Small intestine (tissue), 7 donors: Measurements from ENCODE around the gene PEG3. TPM values are rescaled to one million over a fixed set of nuclear protein-coding genes. Genes with fewer than 3 reads are reported as not detected.

ENCODE experiments used
- DNase-seq, 2 donors: peaks; one replicate each; pipeline versions ENCODE4 v3.0.0 to v3.0.0-alpha.2; 2013
- FAIRE-seq: peaks from 2 replicates; lab custom pipeline; 2012; peaks lifted over from hg19 to GRCh38; lab: Jason Lieb, UNC
- H3K27ac ChIP-seq, 3 donors: one replicate each; pipeline ENCODE4 v1.5.1; 2013; ENCODE audit warnings: low read length in 2 of 3, mild to moderate bottlenecking in 2 of 3, control low read depth in 1 of 3, inconsistent platforms in 1 of 3, low read depth in 1 of 3, moderate library complexity in 1 of 3
- H3K27me3 ChIP-seq, 3 donors: one replicate each; pipeline ENCODE4 v1.6.1; 2013; ENCODE audit warnings: low read length in 3 of 3, inconsistent platforms in 1 of 3; ENCODE audit not compliant: control insufficient read depth in 3 of 3, insufficient read depth in 3 of 3
- H3K36me3 ChIP-seq, 3 donors: one replicate each; pipeline ENCODE4 v1.6.1; 2013; ENCODE audit warnings: low read length in 3 of 3, inconsistent platforms in 1 of 3, low read depth in 1 of 3, mild to moderate bottlenecking in 1 of 3, moderate library complexity in 1 of 3; ENCODE audit not compliant: control insufficient read depth in 3 of 3, insufficient read depth in 2 of 3
- H3K4me1 ChIP-seq, 3 donors: one replicate each; pipeline ENCODE4 v1.6.1; 2013; ENCODE audit warnings: low read length in 2 of 3, inconsistent platforms in 1 of 3, low read depth in 1 of 3, mild to moderate bottlenecking in 1 of 3, moderate library complexity in 1 of 3; ENCODE audit not compliant: control insufficient read depth in 3 of 3, insufficient read depth in 2 of 3
- H3K4me3 ChIP-seq, 3 donors: one replicate each; pipeline ENCODE4 v1.5.1; 2013; ENCODE audit warnings: low read length in 3 of 3, control low read depth in 1 of 3, inconsistent platforms in 1 of 3, low read depth in 1 of 3, mild to moderate bottlenecking in 1 of 3, moderate library complexity in 1 of 3
- H3K9me3 ChIP-seq, 2 donors: one replicate each; pipeline ENCODE4 v1.6.1; 2013; ENCODE audit warnings: low read depth in 1 of 2, low read length in 1 of 2; ENCODE audit not compliant: control insufficient read depth in 2 of 2, insufficient read depth in 1 of 2
- WGBS, 3 donors: extraction: QIAGEN DNeasy Blood & Tissue Kit; methylation state at CpG; one replicate each; pipeline ENCODE4 v1.1.7; 2013; 5-methylcytosine and 5-hydroxymethylcytosine counted together
- polyA plus RNA-seq, 4 donors: library from polyadenylated mRNA; stranded (reverse) in 3 of 4; unstranded in 1 of 4; fragments of 200-250 nt in 3 of 4; fragments of 120-200 nt in 1 of 4; gene quantifications; one replicate each; pipeline versions ENCODE4 v1.2.1 to v1.2.3, GENCODE V29; 2013
- donor health status: healthy with polysubstance abuse.
- donor health status: control.
- donor health status: control.
- donor health status: Bipolar disorder and iron deficiency.
- donor health status: healthy.

The PEG3 gene
- polyA plus RNA-seq, 4 donors = 0.27 to 5.9 (median 2.2) TPM; not detected in 1

DNA sequence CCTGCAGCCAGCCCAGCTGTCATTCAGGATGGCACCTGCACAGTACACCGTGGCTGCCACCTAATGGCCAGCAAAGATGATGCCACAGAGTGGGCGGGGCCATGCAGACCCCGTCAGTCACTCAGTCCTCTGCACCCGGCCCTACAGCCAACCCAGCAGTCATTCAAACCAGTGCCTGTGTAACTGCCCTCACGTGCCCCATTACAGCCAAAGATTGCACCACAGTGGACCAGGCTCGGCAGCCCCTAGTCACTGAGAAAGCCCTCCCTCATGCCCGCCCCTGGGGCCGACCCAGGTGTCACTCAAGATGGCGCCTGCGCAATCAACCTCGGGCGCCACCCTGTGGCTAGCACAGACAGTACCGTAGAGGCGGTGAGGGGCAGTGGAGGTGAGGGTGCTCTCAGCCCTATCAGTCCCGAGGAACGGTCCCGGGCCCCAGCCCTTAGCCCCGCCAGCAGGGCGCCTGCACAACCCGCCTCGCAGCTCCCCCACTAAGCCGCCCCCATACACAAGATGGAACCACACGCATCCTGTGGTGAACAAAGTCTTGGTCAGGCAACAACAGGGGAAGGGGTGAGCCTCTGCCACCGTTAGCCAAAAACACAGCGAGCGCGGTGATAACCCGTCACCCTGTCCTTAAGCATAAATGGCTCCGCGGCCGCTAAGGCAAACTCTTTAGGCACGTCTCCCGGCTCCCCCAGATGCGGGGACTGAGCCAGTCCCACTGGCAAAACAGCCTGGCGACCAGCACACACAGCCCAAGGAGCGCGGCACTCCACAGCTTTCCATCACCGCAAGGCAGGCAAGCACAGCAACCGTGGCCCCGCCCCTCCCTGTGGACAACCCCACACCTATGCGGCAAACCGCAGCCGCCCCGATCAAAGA, 2.3 kb downstream of the PEG3 start:
- no peak for FAIRE-seq
- Histone ChIP-seq H3K27me3 (peaks cover 0 to 11% (median 3%) of the 10 kb centered on the region in 3 donors), H3K36me3 (no peaks in the 10 kb centered on the region), H3K27ac (peak overlapping the region in 2 of 3 donors; percentile 6 to 97), H3K4me3 (peak overlapping the region in 1 of 3 donors; percentile 66), H3K4me1 (no peaks in the 10 kb centered on the region), H3K9me3 (peaks cover 6 to 7% of the 10 kb centered on the region in 2 donors)
- peak in 1 of 2 donors; percentile 91 for DNase-seq
- 47 to 61% (median 53%) methylated on average over 44 of the region's 44 CpGs for WGBS, 3 donors

DNA sequence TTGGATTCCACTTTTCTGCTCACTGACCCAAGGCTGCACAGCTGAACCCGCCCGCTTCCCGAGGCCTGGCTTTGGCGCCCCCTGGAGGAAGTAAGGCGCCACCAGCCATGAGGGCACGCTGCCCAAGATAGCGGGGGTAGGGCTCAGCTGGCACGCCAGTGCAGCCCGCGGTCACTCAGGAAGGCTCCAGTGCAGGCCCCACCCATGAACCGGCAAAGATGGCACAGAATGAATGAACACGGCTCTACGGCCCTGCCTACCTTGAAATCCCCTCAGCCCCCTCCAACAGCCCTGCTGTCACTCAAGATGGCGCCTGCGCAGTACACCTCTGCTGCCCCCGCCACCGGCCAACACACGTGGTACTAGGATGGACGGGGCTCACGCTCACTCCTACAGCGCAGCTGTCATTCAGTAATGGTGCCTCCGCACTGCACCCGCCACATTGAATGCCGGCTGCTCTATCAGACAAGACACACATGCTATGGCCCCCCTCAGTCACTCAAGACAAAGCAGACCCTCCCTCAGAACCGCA, 3.0 kb downstream of the PEG3 start:
- Histone ChIP-seq H3K9me3 (peaks cover 6 to 7% of the 10 kb centered on the region in 2 donors), H3K36me3 (peaks cover 0 to 1% (median 0%) of the 10 kb centered on the region in 3 donors), H3K4me1 (no peaks in the 10 kb centered on the region), H3K27ac (peak overlapping the region in 1 of 3 donors; percentile 97), H3K27me3 (peaks cover 0 to 11% (median 3%) of the 10 kb centered on the region in 3 donors), H3K4me3 (peak overlapping the region in 1 of 3 donors; percentile 66)
- WGBS, 3 donors = 44 to 61% (median 61%) methylated on average over 25 of the region's 25 CpGs
- no peak for FAIRE-seq
- peak in 1 of 2 donors; percentile 90 for DNase-seq

DNA sequence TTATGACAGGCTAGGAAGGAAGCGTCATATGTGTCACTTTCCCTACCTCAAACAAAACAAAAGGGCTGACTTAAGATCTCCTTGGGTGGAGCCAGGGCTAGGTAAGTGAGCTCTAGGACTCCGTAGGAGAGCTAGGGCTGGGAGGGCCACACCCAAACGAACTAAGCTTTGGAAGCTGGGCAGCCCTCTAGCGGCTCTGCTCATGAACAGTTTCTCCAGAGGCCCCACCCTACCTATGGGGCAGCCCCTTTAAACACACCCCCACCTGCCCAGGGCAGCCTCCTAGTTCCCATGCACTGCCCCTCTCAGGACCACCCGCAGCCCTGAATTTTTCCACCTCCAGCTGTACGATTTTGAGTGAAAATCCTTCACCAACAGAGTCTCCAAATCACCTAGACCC, 3.5 kb downstream of the PEG3 start:
- peak overlapping the region in 1 of 3 donors; percentile 97 for H3K27ac ChIP-seq
- peaks cover 0 to 5% (median 0%) of the 10 kb centered on the region in 3 donors for H3K36me3 ChIP-seq
- WGBS, 3 donors = 41 to 45% (median 43%) methylated on average over 6 of the region's 6 CpGs
- peaks cover 6 to 7% of the 10 kb centered on the region in 2 donors for H3K9me3 ChIP-seq
- no peaks in the 10 kb centered on the region for H3K4me1 ChIP-seq
- peak overlapping the region in 1 of 3 donors; percentile 66 for H3K4me3 ChIP-seq
- DNase-seq (peak in 1 of 2 donors; percentile 47), FAIRE-seq (no peak)
- peaks cover 0 to 11% (median 3%) of the 10 kb centered on the region in 3 donors for H3K27me3 ChIP-seq

DNA sequence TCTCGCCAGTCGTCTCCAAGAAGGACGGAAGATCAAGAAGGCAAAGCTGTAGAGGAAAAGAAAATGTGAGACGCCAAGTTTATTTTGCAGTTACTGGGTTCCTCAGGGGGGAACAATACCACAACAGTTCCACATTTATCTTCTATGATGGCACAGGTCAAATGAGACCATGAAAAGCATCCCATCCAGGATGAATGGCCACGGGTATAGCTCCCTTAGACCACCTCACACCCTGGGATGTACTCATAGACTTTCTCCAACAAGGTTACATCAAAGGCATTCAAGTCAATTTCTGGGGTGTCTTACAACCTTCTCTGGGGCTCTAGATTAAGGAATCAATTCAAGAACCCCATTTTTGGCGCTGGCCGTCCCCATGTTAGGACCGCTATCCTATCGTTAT, 4.5 kb downstream of the PEG3 start:
- no peak overlapping the region for H3K27ac ChIP-seq
- H3K4me3 ChIP-seq = no peak overlapping the region
- peaks cover 0 to 5% (median 0%) of the 10 kb centered on the region in 3 donors for H3K36me3 ChIP-seq
- no peaks in the 10 kb centered on the region for H3K4me1 ChIP-seq
- H3K9me3 ChIP-seq = peaks cover 6 to 7% of the 10 kb centered on the region in 2 donors
- peaks cover 0 to 9% (median 3%) of the 10 kb centered on the region in 3 donors for H3K27me3 ChIP-seq
- WGBS, 3 donors = 80 to 83% (median 81%) methylated on average over 9 of the region's 9 CpGs
- DNase-seq = no peak
- FAIRE-seq = no peak

DNA sequence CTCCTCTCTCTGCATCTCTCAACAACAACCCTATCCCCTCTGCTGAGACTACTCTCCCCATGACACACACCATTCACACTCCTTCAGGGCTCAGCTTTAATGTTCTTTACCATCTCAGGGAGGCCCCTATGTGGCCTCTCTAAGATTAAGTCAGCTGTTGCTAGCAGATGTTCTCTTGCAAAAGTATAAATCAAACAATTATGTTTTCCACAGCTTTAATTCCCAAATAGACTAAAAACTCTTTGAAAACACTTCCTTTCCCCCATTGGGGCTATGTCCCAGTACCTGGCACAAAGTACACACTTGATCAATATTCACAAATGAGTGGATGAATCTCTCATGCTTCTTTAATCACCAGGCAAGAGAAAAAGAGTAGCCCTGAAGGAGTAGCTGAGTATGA, 5.1 kb downstream of the PEG3 start:
- DNase-seq = no peak
- H3K27me3 ChIP-seq = peaks cover 0 to 3% (median 3%) of the 10 kb centered on the region in 3 donors
- H3K9me3 ChIP-seq = peaks cover 4 to 7% of the 10 kb centered on the region in 2 donors
- no peak overlapping the region for H3K27ac ChIP-seq
- H3K4me1 ChIP-seq = no peaks in the 10 kb centered on the region
- H3K36me3 ChIP-seq = peaks cover 0 to 5% (median 0%) of the 10 kb centered on the region in 3 donors
- no peak for FAIRE-seq
- H3K4me3 ChIP-seq = no peak overlapping the region

DNA sequence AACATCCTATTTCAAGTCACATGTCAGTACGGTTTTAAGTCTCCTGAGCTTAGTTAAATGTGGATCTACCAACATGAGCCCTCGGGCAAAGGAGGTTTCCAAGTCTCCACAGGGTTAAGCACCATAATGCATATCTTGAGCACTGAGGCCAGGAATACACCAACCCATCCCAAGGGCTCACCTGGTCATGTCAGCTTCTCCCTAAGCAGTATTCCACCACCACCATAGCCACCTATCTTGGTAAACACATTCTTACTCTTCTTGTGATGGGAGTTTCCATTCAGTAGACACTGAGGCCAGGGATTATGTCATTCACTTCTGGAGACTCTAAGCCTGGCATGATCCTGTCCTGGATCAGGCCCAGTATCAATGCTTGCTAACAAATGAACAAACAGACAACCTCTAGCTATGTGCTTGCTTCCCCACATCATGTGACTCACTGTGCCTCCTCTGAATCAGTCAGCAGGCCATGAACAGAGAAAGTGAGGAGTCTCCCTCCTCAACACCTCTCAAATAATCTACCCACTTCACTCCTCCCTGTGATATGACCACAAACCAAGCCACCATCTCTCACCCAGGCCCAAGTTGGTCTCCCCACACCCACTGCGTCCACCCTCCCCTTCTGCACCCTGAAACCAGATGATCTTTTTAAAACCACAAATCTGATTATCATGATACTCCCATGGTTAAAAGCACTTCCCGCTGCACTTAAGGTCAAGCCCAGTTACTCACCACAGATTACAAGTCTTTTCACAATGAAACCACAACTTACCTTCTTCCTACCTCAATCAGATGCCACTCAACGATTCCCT, 5.8 kb downstream of the PEG3 start:
- no peak overlapping the region for H3K4me3 ChIP-seq
- no peak overlapping the region for H3K27ac ChIP-seq
- peaks cover 0 to 5% (median 0%) of the 10 kb centered on the region in 3 donors for H3K36me3 ChIP-seq
- H3K27me3 ChIP-seq = peaks cover 0 to 3% (median 0%) of the 10 kb centered on the region in 3 donors
- no peak for FAIRE-seq
- 66 to 78% (median 73%) methylated on average over 5 of the region's 5 CpGs for WGBS, 3 donors
- no peaks in the 10 kb centered on the region for H3K4me1 ChIP-seq
- H3K9me3 ChIP-seq = peaks cover 3 to 4% of the 10 kb centered on the region in 2 donors
- no peak for DNase-seq

DNA sequence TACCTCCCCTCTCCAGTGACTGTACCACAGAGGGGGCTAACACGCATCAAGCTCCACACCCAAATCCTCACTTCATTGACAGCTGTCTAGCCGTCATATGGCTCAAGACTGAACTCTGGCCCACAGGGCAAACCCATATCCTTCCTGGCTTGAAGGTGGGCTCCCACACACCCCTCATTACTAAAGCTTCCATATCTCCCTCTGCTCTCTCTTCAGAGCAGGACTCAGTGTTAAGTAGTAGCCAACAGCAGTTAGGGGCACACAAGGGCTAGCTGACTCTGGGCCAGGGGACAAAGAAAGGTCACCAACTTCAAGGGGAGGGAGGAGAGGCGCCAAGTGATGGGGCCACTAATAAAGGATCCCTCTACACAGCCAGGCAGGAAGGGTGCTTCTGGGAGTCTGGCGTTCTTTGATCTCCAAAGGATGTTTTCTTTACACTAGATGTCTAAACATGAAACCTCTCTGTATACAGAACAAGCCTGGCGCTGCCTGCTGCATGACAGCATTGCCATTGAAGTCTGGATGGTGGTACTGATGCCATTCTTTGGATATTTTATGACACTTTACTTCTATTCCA, 8.1 kb downstream of the PEG3 start:
- Histone ChIP-seq H3K9me3 (no peaks in the 10 kb centered on the region), H3K4me3 (no peak overlapping the region), H3K4me1 (no peaks in the 10 kb centered on the region), H3K36me3 (peaks cover 0 to 5% (median 0%) of the 10 kb centered on the region in 3 donors), H3K27ac (no peak overlapping the region), H3K27me3 (no peaks in the 10 kb centered on the region)
- 74 to 78% (median 77%) methylated on average over 5 of the region's 5 CpGs for WGBS, 3 donors
- FAIRE-seq (no peak), DNase-seq (no peak)
